ENCODE data around the gene CPEB3.
"Not testable (repeated sequence)": the region's sequence is repeated elsewhere in the genome, so short reads cannot be mapped to it uniquely, and the experiment has no call there.

Gene CPEB3

DNA sequence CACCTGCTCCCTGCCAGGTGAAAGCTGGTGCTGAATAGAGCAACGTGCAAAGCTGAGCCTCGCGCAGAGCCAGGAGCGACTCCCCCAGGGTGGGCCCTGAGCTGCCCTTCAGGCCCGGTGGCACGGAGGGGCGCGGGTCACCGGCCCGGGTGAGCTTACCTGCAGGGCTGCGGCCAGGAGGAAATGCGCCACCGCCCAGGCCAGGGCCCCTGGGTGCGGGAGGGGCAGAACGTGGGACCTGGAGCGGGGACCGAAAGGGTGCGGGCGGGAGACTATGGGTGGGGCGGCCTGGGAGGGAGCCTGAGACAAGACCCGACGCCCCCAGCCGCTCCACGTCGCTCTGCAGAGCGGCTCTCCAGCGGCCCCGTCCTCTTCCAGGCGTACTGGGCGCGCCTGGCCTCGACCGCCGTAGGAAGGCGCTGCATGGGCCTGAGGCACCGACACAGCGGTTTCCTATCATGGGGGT is 245.2 kb downstream of the CPEB3 start:
- no peak for DNase-seq

DNA sequence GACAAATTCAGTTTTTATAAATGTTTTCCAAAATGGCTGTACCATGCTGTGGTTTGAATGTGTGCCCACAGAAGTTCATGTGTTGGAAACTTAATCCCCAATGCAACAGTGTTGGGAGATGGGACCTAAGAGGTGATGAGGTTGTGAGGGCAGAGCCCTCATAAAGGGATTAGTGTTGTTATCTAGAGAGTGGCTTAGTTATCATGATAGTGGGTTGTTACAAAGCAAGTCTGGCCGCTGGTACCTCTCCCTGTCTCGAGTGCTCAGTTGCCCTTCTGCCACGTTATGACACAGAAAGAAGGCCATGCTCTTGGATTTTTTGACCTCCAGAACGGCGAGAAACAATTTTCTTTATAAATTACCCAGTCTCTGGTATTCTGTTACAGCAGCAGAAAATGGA is 248.3 kb downstream of the CPEB3 start:
- no peak for DNase-seq

DNA sequence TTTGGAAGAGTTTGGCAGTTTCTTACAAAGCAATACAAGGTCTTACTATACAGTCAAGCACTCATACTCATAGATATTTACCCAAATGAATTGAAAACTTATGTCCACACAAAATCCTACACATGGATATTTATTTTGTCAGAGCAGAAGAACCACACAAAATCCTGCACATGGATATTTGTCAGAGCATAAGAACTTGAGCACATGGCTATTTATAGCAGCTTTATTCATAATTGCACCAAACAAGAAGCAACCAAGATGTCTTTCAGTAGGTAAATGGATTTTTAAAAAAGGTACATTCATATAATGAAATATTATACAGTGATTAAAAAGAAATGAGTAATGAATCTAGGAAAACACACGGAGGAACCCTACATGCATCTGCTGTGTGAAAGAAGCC is 251.9 kb downstream of the CPEB3 start:
- DNase-seq: no peak

DNA sequence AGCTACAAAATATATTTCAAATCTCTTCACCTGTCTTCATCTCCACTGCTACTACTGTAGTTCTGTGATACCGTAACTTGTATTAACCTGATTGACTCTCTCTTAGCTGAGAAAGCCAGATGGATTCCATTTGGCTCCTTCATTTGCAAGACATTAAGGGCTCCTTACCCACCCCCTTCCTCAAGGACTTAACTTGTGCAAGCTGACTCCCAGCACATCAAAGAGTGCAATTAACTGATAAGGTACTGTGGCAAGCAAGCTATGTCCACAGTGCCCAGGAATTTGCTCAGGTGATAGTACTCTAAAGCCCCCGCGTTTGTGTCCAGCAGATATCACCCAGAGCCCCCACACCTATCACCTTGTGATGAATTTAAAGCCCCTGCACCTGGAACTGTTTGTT is 257.8 kb downstream of the CPEB3 start:
- DNase-seq: not testable (repeated sequence)

DNA sequence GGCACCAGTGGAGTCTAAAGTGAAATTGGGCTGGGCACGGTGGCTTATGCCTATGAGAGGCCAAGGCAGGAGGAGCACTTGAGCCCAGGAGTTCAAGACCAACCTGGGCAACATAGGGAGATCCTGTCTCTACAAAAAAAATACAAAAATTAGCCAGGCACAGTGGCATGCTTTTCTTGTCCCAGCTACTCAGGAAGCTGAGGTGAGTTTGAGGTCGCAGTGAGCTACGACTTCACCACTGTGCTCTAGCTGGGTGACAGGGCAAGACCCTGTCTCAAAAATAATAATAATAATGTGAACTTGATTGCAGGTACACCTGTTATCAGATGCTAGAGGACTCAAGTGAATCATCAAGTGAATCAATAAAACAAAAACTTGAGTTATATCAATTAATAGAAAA is 259.3 kb downstream of the CPEB3 start:
- no peak for DNase-seq

DNA sequence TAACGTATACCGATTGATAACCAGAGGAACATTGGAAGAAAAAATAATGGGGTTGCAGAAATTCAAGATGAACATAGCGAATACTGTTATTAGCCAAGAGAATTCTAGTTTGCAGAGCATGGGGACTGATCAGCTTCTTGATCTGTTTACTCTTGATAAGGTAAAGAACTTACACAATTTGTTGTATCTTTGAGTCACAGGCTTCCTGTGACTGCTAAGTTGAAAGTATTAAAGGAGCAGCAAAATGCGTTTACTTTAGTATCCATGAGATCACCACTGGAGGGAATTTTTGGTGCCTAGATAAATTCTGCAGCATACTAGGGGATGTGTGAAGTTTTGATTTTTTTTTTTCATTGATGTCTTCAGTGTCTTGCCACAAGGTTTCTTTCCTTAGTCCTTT is 263.7 kb downstream of the CPEB3 start:
- no peak for DNase-seq

DNA sequence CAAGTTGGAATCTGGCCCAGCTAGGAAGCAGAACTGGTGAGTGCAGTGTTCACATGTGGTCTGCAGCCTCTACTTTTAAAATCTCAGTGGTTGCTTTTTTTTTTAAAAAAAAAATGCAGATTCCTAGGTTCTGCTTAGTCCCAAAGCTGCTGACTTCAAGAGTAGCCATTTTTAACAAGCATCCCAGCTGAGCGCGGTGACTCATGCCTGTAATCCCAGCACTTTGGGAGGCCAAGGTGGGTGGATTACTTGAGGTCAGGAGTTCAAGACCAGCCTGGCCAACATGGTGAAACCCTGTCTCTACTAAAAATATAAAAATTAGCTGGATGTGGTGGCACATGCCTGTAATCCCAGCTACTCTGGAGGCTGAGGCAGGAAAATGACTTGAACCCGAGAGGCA is 265.5 kb downstream of the CPEB3 start:
- DNase-seq: not testable (repeated sequence)

DNA sequence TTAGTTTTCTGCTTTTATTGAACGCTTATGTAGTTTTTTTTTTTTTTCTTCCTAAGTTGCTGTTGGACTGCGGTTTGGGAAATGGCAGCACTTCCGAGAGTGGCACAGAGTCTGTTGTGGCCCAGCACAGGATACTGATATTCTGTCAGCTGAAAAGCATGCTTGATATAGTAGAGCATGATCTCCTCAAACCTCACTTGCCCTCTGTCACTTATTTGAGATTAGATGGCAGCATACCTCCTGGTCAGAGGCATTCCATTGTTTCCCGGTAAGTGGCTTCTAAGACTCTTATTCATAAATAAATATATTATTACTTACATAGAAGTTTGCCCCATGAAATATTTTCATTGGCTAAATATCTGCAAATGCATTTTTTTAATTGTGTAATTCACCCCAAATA is 266.2 kb downstream of the CPEB3 start:
- no peak for DNase-seq

DNA sequence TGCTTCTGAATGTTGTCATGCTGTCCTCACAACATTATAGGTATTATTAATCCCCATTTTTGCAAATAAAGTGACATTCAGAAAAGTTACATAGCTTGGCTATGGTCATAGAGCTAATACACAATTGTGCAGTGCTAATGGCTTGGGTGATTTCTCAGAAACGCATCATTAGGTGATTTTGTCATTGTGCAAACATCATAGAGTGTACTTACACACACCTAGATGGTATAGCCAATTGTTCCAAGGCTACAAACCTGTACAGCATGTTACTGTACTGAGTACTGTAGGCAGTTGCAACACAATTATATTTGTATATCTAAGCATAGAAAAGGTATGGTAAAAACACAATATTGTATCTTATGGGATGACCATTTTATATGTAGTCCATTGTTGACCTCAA is 276.3 kb downstream of the CPEB3 start:
- DNase-seq: no peak

DNA sequence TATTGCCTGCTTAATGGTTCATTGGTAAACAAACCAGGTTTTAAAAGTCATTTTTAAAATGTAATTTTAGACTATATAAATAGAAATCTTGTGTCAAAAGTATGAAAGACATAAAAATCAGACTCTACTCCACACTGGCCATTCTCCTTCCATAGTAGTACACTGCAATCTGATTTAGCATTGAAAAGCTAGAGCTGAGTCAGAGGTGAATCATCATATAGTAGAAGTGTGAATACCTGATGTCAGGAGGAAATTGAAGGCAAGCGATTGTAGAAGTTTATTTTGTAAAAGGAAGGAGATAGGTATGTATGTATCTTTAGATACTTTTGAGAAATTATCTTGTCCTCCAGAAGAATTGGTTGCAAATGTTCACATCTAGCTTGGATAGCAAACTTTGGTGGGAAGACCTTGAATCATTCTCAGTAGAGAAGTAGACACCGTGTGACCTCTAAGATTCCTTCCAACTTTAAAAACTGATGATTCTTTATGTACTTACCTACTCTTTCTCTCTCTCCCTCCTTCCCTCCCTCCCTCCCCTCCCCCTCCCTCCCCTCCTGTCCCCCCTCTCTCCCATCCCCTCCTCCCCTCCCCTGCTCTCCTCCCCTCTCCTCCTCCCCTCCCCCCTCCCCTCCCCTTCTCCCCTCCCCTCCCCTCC is 279.2 kb downstream of the CPEB3 start:
- no peak for DNase-seq

DNA sequence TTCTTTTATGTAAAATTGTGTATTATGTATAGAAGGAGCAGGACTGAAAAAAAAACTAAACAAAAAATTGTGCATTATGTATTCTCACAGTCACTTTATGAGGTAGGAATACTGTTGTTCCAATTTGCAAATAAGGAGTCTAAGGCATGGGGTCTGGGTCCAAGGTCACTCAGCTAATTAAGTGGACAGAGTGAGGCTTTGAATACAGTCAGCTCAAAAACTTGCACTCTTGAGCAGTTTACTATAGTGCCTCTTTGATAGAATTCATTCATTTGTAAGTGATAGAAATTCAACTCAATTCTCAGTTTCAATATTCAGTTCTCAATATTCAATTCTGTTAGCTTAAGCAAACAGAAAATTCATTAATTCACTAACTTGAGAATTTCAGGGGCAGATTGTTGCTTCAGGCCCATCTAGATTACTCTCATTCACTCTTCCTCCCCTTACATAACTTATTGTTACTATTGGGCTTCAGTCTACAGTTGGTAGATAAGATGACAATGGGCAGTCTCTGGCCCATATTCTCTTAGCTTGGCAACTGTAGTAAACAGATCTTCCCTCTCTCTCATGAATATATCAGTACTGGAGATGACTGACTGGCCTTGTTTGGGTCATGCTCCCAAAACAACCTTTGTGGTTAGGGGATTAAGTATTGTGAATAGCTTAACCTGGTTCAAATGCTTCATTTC is 280.7 kb downstream of the CPEB3 start:
- peak in 1 of 56 donors; percentile 2 for DNase-seq

DNA sequence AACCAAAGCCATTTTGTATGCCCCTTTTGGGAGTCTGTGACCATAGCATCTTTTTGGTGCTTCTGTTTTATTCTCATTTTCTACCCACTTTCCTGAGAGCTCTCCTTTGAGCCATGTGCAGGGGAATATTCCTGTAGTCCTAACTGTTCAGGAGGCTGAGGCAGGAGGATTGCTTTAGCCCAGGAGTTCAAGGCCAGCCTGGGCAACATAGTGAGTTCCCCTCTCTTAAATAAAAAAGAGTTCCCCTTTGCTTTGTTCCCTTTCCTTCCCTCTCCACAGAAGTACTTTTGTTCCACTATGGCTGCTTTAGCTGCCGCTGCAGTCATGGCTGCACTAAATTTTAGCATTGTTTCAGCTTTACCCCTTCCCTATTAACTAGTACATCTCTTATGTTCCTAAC is 281.4 kb downstream of the CPEB3 start:
- DNase-seq: no peak

DNA sequence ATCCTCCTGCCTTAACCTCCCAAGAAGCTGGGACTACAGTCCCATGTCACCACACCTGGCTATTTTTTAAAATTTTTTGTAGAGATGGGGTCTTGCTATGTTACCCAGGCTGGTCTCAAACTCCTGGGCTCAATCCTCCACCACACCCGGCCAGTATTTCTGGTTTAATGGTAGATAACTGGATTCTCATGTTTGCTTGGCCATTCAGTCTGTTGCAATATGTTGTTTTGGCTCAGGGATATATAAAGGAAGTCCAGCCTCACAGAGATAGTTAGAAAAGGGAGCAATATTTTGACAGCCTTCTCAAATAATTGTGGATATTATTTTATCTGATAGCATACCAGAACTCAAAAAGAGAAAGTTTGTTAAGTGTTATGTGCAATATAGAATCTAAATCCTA is 284.9 kb downstream of the CPEB3 start:
- no peak for DNase-seq

DNA sequence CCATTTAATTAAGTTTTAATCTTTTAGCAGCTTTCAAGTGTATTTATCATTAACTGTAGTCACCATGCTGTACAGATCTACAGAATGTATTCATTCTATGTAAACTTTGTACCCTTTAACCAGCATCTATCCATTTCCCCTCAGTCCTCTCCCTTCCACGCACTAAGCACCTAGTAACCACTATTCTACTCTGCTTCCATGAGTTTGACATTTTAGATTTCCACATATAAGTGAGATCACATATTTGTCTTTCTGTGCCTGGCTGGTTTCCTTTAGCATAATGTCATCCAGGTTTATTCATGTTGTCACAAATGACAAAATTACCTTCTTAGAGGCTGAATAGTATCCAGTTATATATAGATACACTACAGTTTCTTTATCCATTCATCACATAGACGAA is 287.6 kb downstream of the CPEB3 start:
- no peak for DNase-seq

DNA sequence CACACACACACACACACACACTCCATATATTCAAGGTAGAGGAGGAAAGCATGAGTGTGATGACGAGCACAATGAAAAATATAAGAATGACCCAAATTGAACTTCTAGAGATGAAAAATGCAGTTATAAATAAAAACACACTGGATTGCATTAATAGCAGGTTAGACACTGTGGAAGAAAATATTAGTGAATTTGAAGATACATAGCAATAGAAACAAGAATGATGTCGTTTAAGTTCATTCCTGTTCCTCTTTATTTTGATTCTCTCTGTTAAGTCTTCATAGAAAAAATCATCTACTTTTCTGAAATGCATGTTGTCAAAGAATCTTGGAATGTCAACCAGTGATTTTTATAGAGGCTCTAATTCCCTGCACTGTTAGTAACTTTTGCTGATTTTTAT is 288.9 kb downstream of the CPEB3 start:
- no peak for DNase-seq

DNA sequence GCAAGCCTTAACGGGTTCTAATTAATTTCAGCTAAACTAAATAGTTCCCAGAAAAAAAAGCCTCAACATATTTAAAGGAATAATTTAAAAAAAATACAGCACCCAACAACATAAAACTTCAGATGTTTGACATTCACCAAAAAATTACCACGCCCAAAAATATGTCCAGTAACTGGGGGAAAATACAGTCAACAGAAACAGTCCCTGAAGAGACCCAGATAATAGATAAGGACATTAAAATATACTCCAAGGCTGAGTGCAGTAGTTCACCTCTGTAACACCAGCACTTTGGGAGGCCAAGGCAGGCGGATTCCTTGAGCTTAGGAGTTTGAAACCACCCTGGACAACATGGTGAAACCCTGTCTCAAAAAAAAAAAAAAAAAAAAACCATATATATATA is 289.3 kb downstream of the CPEB3 start:
- no peak for DNase-seq

All from amygdala (tissue), 56 donors.